ENCODE data around the gene CGRRF1. TPM values are rescaled to one million over a fixed set of nuclear protein-coding genes. Genes with fewer than 3 reads are reported as not detected.

The CGRRF1 gene
- total RNA-seq, 1 donor from 2014 or later: 19.7 TPM

GRCh38 chr14:54565785-54566409, 56.2 kb downstream of the CGRRF1 start:
- H3K36me3 ChIP-seq (ENCODE audit: control insufficient read depth, insufficient read depth, low read length): no peaks in the 10 kb centered on the region
- DNase-seq (ENCODE audit: low read depth) (peak; percentile 66), FAIRE-seq (no peak)
- H3K4me3 ChIP-seq (ENCODE audit: low read depth, low read length): peak overlapping the region; percentile 72
- no peaks in the 10 kb centered on the region for H3K27me3 ChIP-seq (ENCODE audit: control insufficient read depth, insufficient read depth, low read length)
- no peak for TF ChIP-seq CTCF (IDR thresholded peaks at IDR 0.05; ENCODE audit: insufficient read depth, low read length, severe bottlenecking)

- Histone ChIP-seq H3K27me3 (ENCODE audit: control insufficient read depth, insufficient read depth, low read length) (no peaks in the 10 kb centered on the region), H3K4me3 (ENCODE audit: low read depth, low read length) (peak within 1 kb of the TSS; percentile 72), H3K36me3 (ENCODE audit: control insufficient read depth, insufficient read depth, low read length) (no peaks in the 10 kb centered on the region)
- peak; percentile 32 for TF ChIP-seq CTCF (IDR thresholded peaks at IDR 0.05; ENCODE audit: insufficient read depth, low read length, severe bottlenecking)
- peak; percentile 60 for DNase-seq (ENCODE audit: low read depth)
- FAIRE-seq: no peak
Measured at GRCh38 chr14:54566410-54567223, 56.9 kb downstream of the CGRRF1 start, which contains the start of gene SAMD4A. SAMD4A (plus strand) TSS chr14:54567128; CDS start chr14:54567917, 789 bp downstream.

GRCh38 chr14:54567224-54567638, 57.5 kb downstream of the CGRRF1 start:
- no peak for TF ChIP-seq CTCF (IDR thresholded peaks at IDR 0.05; ENCODE audit: insufficient read depth, low read length, severe bottlenecking)
- FAIRE-seq: no peak

GRCh38 chr14:54567639-54568561, 58.2 kb downstream of the CGRRF1 start:
- H3K4me3 ChIP-seq (ENCODE audit: low read depth, low read length): peak overlapping the region; percentile 72
- peak; percentile 28 for DNase-seq (ENCODE audit: low read depth)
- TF ChIP-seq CTCF (IDR thresholded peaks at IDR 0.05; ENCODE audit: insufficient read depth, low read length, severe bottlenecking): no peak
- no peak for FAIRE-seq
- no peaks in the 10 kb centered on the region for H3K27me3 ChIP-seq (ENCODE audit: control insufficient read depth, insufficient read depth, low read length)
- no peaks in the 10 kb centered on the region for H3K36me3 ChIP-seq (ENCODE audit: control insufficient read depth, insufficient read depth, low read length)

More at GRCh38 chr14:54567224-54567638, 57.5 kb downstream of the CGRRF1 start:
- Histone ChIP-seq H3K4me3 (ENCODE audit: low read depth, low read length) (peak overlapping the region; percentile 72), H3K27me3 (ENCODE audit: control insufficient read depth, insufficient read depth, low read length) (no peaks in the 10 kb centered on the region), H3K36me3 (ENCODE audit: control insufficient read depth, insufficient read depth, low read length) (no peaks in the 10 kb centered on the region)
- no peak for DNase-seq (ENCODE audit: low read depth)

- no peak for TF ChIP-seq CTCF (IDR thresholded peaks at IDR 0.05; ENCODE audit: insufficient read depth, low read length, severe bottlenecking)
- no peak for FAIRE-seq
- DNase-seq (ENCODE audit: low read depth): no peak
- no peak overlapping the region for H3K4me3 ChIP-seq (ENCODE audit: low read depth, low read length)
- no peaks in the 10 kb centered on the region for H3K27me3 ChIP-seq (ENCODE audit: control insufficient read depth, insufficient read depth, low read length)
- no peaks in the 10 kb centered on the region for H3K36me3 ChIP-seq (ENCODE audit: control insufficient read depth, insufficient read depth, low read length)
Measured at GRCh38 chr14:54568821-54569595, 59.3 kb downstream of the CGRRF1 start.

All from bronchial epithelial cell (primary cell).